Calu3 (cell line): ENCODE measurements around the gene LEMD2. TPM values are rescaled to one million over a fixed set of nuclear protein-coding genes. Genes with fewer than 3 reads are reported as not detected.

Experiments
- BruUV-seq: library from RNA; stranded (reverse); fragments of 400-500 nt; replicated peaks from 2 replicates; lab custom pipeline; 2021; lab: Mats Ljungman, UMichigan
- CTCF ChIA-PET: fragments of 300-600 bp; sonication (Branson Sonifier 250); formaldehyde crosslinking; loops from one replicate; lab custom pipeline; 2022; ENCODE audit warnings: antibody characterized with exemption; lab: Charles Lee
- DNase-seq: peaks from one replicate; pipeline ENCODE4 v3.0.0; 2022
- H3K27ac Mint-ChIP-seq: one replicate; pipeline ENCODE4 v1.8.0; 2022; ENCODE audit warnings: mixed read lengths; ENCODE audit not compliant: unreplicated experiment
- H3K27me3 Mint-ChIP-seq: one replicate; pipeline ENCODE4 v1.8.0; 2022; ENCODE audit warnings: mixed read lengths; ENCODE audit not compliant: unreplicated experiment
- H3K36me3 Mint-ChIP-seq: one replicate; pipeline ENCODE4 v1.8.0; 2022; ENCODE audit warnings: mild to moderate bottlenecking, moderate library complexity, mixed read lengths; ENCODE audit not compliant: insufficient read depth, unreplicated experiment
- H3K4me1 Mint-ChIP-seq: one replicate; pipeline ENCODE4 v1.8.0; 2022; ENCODE audit warnings: mild to moderate bottlenecking, low read depth, mixed read lengths; ENCODE audit not compliant: unreplicated experiment
- H3K4me3 Mint-ChIP-seq: one replicate; pipeline ENCODE4 v1.8.0; 2022; ENCODE audit warnings: mild to moderate bottlenecking, low read depth, moderate library complexity, mixed read lengths; ENCODE audit not compliant: unreplicated experiment
- H3K9me3 Mint-ChIP-seq: one replicate; pipeline ENCODE4 v1.8.0; 2022; ENCODE audit warnings: low read depth, mixed read lengths; ENCODE audit not compliant: unreplicated experiment
- intact Hi-C: fragments of 100-400 bp; cut with micrococcal nuclease; formaldehyde crosslinking; loops from one replicate; pipeline ENCODE4 v1.10.0; 2022; ENCODE audit not compliant: unreplicated experiment
- total RNA-seq: library from RNA; stranded (reverse); gene quantifications from 2 replicates; pipeline ENCODE4 v1.2.3, GENCODE V29; 2022
- TF ChIP-seq, protein P1 (sequence below): fragments of 200-600 bp; IDR thresholded peaks from one replicate; pipeline ENCODE4 v1.8.0; 2022; ENCODE audit warnings: antibody characterized with exemption; ENCODE audit not compliant: unreplicated experiment

The LEMD2 gene
- total RNA-seq, 1 experiment from 2014 or later, result 126 TPM

DNA sequence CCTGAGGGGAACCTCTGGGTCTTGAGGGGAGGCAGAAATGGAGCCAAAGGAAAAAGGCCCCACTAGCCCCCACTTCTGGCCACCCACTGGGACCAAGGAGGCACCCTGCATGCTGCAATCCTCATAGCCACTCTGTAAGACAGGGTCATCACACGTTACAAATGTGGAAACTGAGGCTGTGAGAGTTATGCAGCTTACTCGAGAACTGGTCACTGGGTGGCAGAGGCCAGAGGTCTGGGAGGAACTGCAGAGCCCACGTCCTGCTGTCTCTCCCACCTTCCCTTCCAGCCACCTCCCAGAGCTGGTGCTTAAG is 18.1 kb downstream of the LEMD2 start:
- peaks cover 6% of the 10 kb centered on the region for H3K4me1 Mint-ChIP-seq
- CTCF ChIA-PET, result interaction anchor here (0.8 to 2.9 kb wide), 8 partner anchors 13 to 284 kb away, joined by 3 to 14 read pairs (median 5); partner anchors contain the start of gene UQCC2
- H3K27me3 Mint-ChIP-seq, result peaks cover 30% of the 10 kb centered on the region
- BruUV-seq, result no TSS peak
- no peak overlapping the region for H3K4me3 Mint-ChIP-seq
- H3K9me3 Mint-ChIP-seq, result peaks cover 2% of the 10 kb centered on the region
- TF ChIP-seq, protein P1, sequence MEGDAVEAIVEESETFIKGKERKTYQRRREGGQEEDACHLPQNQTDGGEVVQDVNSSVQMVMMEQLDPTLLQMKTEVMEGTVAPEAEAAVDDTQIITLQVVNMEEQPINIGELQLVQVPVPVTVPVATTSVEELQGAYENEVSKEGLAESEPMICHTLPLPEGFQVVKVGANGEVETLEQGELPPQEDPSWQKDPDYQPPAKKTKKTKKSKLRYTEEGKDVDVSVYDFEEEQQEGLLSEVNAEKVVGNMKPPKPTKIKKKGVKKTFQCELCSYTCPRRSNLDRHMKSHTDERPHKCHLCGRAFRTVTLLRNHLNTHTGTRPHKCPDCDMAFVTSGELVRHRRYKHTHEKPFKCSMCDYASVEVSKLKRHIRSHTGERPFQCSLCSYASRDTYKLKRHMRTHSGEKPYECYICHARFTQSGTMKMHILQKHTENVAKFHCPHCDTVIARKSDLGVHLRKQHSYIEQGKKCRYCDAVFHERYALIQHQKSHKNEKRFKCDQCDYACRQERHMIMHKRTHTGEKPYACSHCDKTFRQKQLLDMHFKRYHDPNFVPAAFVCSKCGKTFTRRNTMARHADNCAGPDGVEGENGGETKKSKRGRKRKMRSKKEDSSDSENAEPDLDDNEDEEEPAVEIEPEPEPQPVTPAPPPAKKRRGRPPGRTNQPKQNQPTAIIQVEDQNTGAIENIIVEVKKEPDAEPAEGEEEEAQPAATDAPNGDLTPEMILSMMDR, result no peak
- H3K27ac Mint-ChIP-seq, result peak overlapping the region; percentile 23
- no peak for DNase-seq
- H3K36me3 Mint-ChIP-seq, result peaks cover 64% of the 10 kb centered on the region
- intact Hi-C loops, result no loop called here

DNA sequence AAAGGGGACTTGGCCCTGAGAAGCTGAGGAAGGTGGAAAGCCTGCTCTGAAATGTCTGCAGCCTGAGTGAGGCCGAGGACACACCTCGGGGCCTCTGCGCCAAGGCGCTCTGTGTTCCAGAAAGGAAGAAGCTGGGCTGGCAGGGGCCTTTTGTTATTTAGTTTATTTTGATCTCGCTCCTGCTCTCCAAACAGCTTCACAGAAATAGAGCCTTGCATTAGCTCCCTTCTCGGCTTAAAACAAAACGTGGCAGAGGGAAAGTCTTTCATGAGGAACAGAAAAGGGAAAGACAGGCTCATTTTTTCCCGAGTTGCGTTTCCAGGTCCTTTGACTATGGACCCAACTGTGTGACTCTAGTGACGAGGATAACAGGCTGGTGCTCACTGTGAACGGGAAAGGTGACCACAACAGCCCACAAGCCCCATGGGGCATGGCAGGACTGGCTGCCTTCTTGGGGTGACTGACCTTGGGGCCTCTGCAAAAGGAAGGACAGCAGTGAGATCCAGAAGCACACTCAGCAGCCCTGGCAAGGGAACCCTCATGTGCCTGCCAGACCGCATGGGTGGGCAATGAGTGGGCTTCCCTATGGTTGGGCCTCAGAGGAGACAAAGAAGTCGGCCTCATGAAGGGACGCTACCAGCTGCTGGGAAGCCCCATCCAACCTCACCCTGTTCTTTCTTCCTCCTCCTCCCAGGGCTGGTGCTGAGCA is 18.7 kb downstream of the LEMD2 start:
- Mint-ChIP-seq H3K4me3 (no peak overlapping the region), H3K27ac (no peak overlapping the region), H3K9me3 (peaks cover 2% of the 10 kb centered on the region), H3K36me3 (peaks cover 60% of the 10 kb centered on the region), H3K4me1 (peaks cover 6% of the 10 kb centered on the region), H3K27me3 (peaks cover 35% of the 10 kb centered on the region)
- CTCF ChIA-PET, result interaction anchor here (0.9 to 2.9 kb wide), 3 partner anchors 12 to 59 kb away, joined by 3 to 14 read pairs (median 4); partner anchors contain the start of gene UQCC2
- intact Hi-C loops, result no loop called here
- TF ChIP-seq, protein P1, result no peak
- no TSS peak for BruUV-seq
- DNase-seq, result no peak

DNA sequence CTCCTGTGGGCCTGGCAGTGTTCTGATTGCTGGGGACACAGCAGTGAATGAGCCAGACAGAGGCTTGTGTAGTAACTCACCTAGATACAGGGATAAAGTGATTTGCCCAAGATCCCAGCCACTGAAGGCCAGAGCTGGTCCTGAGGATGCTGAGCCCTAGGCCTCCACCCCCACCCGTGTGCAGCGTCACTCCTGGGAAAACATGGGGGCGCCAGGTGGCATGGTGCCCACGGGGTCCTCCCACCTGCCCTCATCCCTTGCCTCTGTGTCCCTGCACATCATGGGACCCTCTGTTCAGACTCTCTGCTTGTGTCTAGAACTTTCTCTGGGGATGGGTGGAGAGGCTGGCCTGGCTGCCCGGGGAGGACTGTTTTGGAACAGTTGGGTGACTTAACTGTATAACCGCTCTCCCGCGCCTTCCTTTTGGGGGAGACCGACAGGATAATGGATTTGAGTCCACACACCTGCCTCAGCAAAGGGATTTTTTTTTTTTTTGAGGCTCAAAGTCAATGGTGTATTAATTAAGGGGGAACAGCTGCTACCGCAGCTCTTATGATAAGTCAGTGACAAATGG is 19.6 kb downstream of the LEMD2 start:
- Mint-ChIP-seq H3K4me3 (no peak overlapping the region), H3K9me3 (peaks cover 2% of the 10 kb centered on the region), H3K36me3 (peaks cover 51% of the 10 kb centered on the region), H3K4me1 (peaks cover 6% of the 10 kb centered on the region), H3K27ac (no peak overlapping the region), H3K27me3 (peaks cover 44% of the 10 kb centered on the region)
- CTCF ChIA-PET, result interaction anchor here (0.7 to 3.0 kb wide), 6 partner anchors 11 to 258 kb away, joined by 3 to 14 read pairs (median 4); partner anchors contain the start of gene UQCC2
- no TSS peak for BruUV-seq
- TF ChIP-seq, protein P1, result no peak
- intact Hi-C loops, result loop anchor here (2.0 to 5.0 kb wide), 2 partner anchors 182 to 385 kb away; no protein-coding TSS in a partner anchor
- no peak for DNase-seq

DNA sequence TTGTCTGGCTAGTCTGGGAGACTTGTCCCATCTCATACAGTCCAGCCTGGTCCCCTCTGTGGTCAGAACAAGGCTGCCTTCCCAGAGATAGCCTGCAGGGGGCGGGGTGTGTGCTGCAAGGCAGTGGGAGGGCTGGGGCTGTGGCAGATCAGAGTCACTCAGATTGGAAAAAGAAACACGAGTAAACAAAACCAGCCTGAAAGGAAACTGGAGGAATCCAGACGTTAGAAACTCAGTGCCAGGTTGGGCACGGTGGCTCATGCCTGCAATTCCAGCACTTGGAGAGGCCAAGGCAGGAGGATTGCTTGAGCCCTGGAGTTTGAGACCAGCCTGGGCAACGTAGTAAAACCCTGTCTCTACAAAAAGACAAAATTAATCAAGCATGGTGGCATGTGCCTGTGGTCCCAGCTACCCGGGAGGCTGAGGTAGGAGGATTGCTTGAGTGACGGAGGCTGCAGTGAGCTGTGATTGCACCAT is 20.2 kb downstream of the LEMD2 start:
- DNase-seq, result peak; percentile 97
- Mint-ChIP-seq H3K27ac (no peak overlapping the region), H3K27me3 (peaks cover 51% of the 10 kb centered on the region), H3K4me3 (no peak overlapping the region), H3K9me3 (peaks cover 2% of the 10 kb centered on the region), H3K36me3 (peaks cover 44% of the 10 kb centered on the region), H3K4me1 (peaks cover 6% of the 10 kb centered on the region)
- CTCF ChIA-PET, result interaction anchor here (0.7 to 3.0 kb wide), 7 partner anchors 9 to 259 kb away, joined by 3 to 14 read pairs (median 4); partner anchors contain the start of gene UQCC2
- intact Hi-C loops, result loop anchor here (1.0 to 5.0 kb wide), 3 partner anchors 181 to 386 kb away; no protein-coding TSS in a partner anchor
- no TSS peak for BruUV-seq
- TF ChIP-seq, protein P1, result peak; percentile 97
